Natural killer cell (primary cell): ENCODE results near the gene RARS1. TPM values are rescaled to one million over a fixed set of nuclear protein-coding genes. Genes with fewer than 3 reads are reported as not detected.

Source experiments
- ATAC-seq, 3 donors: fragments of 150-1000 bp in 2 of 3; fragments of 200-7000 bp in 1 of 3; cut with Tn5 transposase; 1 replicate in 1 of 3; 2 replicates in 2 of 3; pipeline ENCODE4 v1.10.0; 2021; ENCODE audit warnings: mild to moderate bottlenecking in 2 of 3, moderate library complexity in 2 of 3
- DNase-seq, 2 donors: peaks; one replicate each; pipeline versions ENCODE4 v3.0.0 to v3.0.0-alpha.2; 2013 to 2021; ENCODE audit warnings: mixed read lengths in 1 of 2
- H3K27ac ChIP-seq: one replicate; pipeline ENCODE4 v1.5.1; 2013; ENCODE audit warnings: mild to moderate bottlenecking, low read length
- H3K27me3 ChIP-seq: one replicate; pipeline ENCODE4 v1.6.1; 2013; ENCODE audit warnings: low read length; ENCODE audit not compliant: control insufficient read depth, insufficient read depth
- H3K36me3 ChIP-seq: one replicate; pipeline ENCODE4 v1.6.1; 2013; ENCODE audit warnings: low read length; ENCODE audit not compliant: control insufficient read depth, insufficient read depth
- H3K4me1 ChIP-seq: one replicate; pipeline ENCODE4 v1.6.1; 2013; ENCODE audit warnings: low read length; ENCODE audit not compliant: control insufficient read depth, insufficient read depth
- H3K4me3 ChIP-seq: one replicate; pipeline ENCODE4 v1.5.1; 2013; ENCODE audit warnings: low read length
- H3K9me3 ChIP-seq: one replicate; pipeline ENCODE4 v1.6.1; 2013; ENCODE audit warnings: low read length; ENCODE audit not compliant: control insufficient read depth, insufficient read depth
- H3K27ac Mint-ChIP-seq, 2 donors: one replicate each; pipeline ENCODE4 v1.8.0; 2022; ENCODE audit warnings: mild to moderate bottlenecking in 2 of 2, mixed read lengths in 2 of 2, moderate library complexity in 1 of 2
- H3K27me3 Mint-ChIP-seq, 2 donors: one replicate each; pipeline ENCODE4 v1.8.0; 2022; ENCODE audit warnings: low read depth in 2 of 2, mixed read lengths in 2 of 2
- H3K36me3 Mint-ChIP-seq: one replicate; pipeline ENCODE4 v1.8.0; 2022; ENCODE audit warnings: mixed read lengths
- H3K4me1 Mint-ChIP-seq, 2 donors: one replicate each; pipeline ENCODE4 v1.8.0; 2022; ENCODE audit warnings: mixed read lengths in 2 of 2
- H3K4me3 Mint-ChIP-seq: one replicate; pipeline ENCODE4 v1.8.0; 2022; ENCODE audit warnings: mild to moderate bottlenecking, moderate library complexity, mixed read lengths
- H3K9me3 Mint-ChIP-seq, 2 donors: one replicate each; pipeline ENCODE4 v1.8.0; 2022; ENCODE audit warnings: mixed read lengths in 2 of 2
- WGBS: methylation state at CpG from one replicate; pipeline ENCODE4 v1.1.7; 2013; ENCODE audit warnings: missing lambda C conversion rate; ENCODE audit not compliant: insufficient coverage; 5-methylcytosine and 5-hydroxymethylcytosine counted together
- intact Hi-C: fragments of 100-400 bp; cut with micrococcal nuclease; formaldehyde crosslinking; loops from one replicate; pipeline ENCODE4 v1.14.2; 2022
- total RNA-seq, 4 donors: library from RNA; stranded (reverse); fragments of 120-200 nt in 1 of 4; gene quantifications; one replicate each; pipeline versions ENCODE4 v1.2.3 to v1.2.4, GENCODE V29; 2013 to 2022
- TF ChIP-seq, protein P1 (sequence below): fragments of 200-600 bp; IDR thresholded peaks from one replicate; pipeline ENCODE4 v1.8.0; 2022; ENCODE audit warnings: antibody characterized with exemption

RARS1 gene
- total RNA-seq, 3 donors from 2014 or later (not counting 1 experiment from before 2014, with no cell fraction given): 51.0 to 53.2 (median 52.5) TPM

DNA sequence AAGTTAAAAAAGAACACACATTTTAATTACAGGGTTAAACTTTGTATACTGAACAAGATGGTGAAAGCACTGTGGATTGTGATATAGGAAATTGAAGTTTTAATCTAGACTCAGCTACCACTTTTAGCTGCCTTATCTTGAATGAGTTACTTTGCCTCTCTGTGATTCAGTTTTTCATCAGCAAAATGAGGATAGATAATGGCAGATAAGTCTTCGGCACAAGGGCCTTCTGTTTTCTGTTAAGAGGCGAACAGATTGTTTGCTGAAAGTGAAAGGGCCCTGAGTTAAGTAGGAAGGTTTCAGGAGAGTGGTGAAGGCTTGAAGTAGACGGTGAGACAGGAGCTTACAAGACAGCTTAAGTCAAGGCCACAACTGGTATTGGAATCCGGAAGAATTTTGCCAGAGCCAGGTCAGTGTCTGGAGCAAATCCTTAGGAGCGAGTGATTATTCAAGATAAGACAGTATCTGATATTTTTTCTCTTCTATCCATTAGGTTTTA is 7.8 kb downstream of the RARS1 start:
- Histone ChIP-seq H3K9me3 (no peaks in the 10 kb centered on the region), H3K36me3 (peaks cover 80% of the 10 kb centered on the region), H3K27me3 (no peaks in the 10 kb centered on the region), H3K4me1 (no peaks in the 10 kb centered on the region), H3K27ac (no peak overlapping the region), H3K4me3 (no peak overlapping the region)
- DNase-seq (no peak), ATAC-seq (no peak)
- TF ChIP-seq, protein P1, sequence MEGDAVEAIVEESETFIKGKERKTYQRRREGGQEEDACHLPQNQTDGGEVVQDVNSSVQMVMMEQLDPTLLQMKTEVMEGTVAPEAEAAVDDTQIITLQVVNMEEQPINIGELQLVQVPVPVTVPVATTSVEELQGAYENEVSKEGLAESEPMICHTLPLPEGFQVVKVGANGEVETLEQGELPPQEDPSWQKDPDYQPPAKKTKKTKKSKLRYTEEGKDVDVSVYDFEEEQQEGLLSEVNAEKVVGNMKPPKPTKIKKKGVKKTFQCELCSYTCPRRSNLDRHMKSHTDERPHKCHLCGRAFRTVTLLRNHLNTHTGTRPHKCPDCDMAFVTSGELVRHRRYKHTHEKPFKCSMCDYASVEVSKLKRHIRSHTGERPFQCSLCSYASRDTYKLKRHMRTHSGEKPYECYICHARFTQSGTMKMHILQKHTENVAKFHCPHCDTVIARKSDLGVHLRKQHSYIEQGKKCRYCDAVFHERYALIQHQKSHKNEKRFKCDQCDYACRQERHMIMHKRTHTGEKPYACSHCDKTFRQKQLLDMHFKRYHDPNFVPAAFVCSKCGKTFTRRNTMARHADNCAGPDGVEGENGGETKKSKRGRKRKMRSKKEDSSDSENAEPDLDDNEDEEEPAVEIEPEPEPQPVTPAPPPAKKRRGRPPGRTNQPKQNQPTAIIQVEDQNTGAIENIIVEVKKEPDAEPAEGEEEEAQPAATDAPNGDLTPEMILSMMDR: no peak
- Mint-ChIP-seq H3K4me1 (no peaks in the 10 kb centered on the region), H3K4me3 (no peak overlapping the region), H3K27ac (no peak overlapping the region), H3K9me3 (no peaks in the 10 kb centered on the region), H3K36me3 (peaks cover 9% of the 10 kb centered on the region), H3K27me3 (no peaks in the 10 kb centered on the region)
- WGBS: 95% methylated on average over 4 of the region's 5 CpGs
- intact Hi-C loops: no loop called here

DNA sequence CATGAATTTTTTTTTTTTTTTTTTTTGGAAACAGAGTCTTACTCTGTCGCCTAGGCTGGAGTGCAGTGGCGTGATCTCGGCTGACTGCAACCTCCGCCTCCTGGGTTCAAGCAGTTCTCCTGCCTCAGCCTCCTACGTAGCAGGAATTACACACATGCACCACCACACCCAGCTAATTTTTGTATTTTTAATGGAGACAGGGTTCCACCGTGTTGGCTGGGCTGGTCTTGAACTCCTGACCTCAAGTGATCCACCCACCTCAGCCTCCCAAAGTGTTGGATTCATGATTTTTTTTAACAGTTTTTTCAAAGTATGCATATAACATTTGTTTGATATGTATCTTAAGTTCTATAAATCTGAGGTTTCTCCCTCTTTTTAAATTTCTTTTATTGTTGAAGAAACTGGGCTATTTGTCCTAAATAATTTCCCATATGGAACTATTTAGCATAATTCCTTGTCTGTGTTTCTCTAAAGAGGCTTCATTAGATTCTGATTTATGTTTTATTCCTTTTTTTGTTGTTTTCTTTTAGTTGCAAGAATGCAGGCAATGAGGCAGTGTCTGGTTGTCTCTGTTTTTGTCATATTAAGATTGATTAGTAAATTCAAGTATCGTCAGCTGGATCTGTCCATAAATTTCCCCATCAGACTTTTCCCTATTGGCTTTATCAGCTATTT is 16.4 kb downstream of the RARS1 start:
- peaks cover 15% of the 10 kb centered on the region for H3K36me3 Mint-ChIP-seq
- Histone ChIP-seq H3K27me3 (no peaks in the 10 kb centered on the region), H3K4me3 (no peak overlapping the region), H3K36me3 (peaks cover 75% of the 10 kb centered on the region), H3K9me3 (no peaks in the 10 kb centered on the region), H3K4me1 (no peaks in the 10 kb centered on the region), H3K27ac (no peak overlapping the region)
- DNase-seq: no peak
- no peak for ATAC-seq
- TF ChIP-seq, protein P1: no peak
- 100% methylated on average over 4 of the region's 7 CpGs for WGBS
- H3K9me3 Mint-ChIP-seq: no peaks in the 10 kb centered on the region
- no peak overlapping the region for H3K4me3 Mint-ChIP-seq
- intact Hi-C loops: no loop called here
- H3K4me1 Mint-ChIP-seq: no peaks in the 10 kb centered on the region
- no peaks in the 10 kb centered on the region for H3K27me3 Mint-ChIP-seq
- no peak overlapping the region for H3K27ac Mint-ChIP-seq

DNA sequence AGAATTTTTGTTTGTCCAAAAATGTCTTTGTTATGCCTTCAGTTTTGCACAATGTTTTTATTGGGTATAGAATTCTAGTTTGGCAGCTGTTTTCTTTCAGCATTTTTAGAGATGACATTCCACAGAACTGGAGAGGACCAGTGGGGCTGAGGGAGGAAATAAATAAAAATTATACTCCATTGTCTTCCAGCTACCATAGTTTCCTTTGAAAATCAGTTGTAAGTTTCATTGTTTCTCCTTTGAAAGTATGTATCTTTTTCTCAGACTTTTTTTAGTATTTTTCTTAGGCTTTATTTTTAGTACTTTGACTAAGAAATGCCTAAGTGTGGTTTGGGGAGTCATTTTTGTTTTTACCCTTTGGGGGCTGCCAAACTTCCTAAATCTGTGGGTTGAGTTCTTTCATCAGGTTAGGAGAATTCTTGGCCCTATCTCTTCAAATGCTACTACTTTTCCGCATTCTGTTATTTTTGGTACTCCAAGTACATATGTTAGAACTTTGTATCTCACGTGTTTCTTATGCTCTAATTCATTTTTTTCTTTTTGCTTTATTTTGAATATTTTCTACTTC is 27.7 kb downstream of the RARS1 start:
- Histone ChIP-seq H3K27me3 (no peaks in the 10 kb centered on the region), H3K9me3 (peaks cover 3% of the 10 kb centered on the region), H3K27ac (no peak overlapping the region), H3K4me3 (no peak overlapping the region), H3K4me1 (no peaks in the 10 kb centered on the region), H3K36me3 (peaks cover 81% of the 10 kb centered on the region)
- Mint-ChIP-seq H3K27ac (no peak overlapping the region), H3K36me3 (peaks cover 66% of the 10 kb centered on the region), H3K9me3 (peaks cover 0 to 4% of the 10 kb centered on the region in 2 donors), H3K4me3 (no peak overlapping the region), H3K27me3 (no peaks in the 10 kb centered on the region), H3K4me1 (peaks cover 0 to 14% of the 10 kb centered on the region in 2 donors)
- no peak for ATAC-seq
- no CpG with 5 or more reads among the region's 2 CpGs for WGBS
- intact Hi-C loops: no loop called here
- no peak for DNase-seq
- TF ChIP-seq, protein P1: no peak
